Stimulated activated effector memory CD8-positive, alpha-beta T cell treated with anti-CD3 and anti-CD28 coated beads, Interleukin-12 subunit alpha, Interleukin-12 subunit beta, amount 100 ng/mL, for 72 hours (primary cell): ENCODE measurements around the gene BBS4.
A peak's percentile ranks its signal among the peaks of the same experiment; 100 is the strongest.
"Not testable (repeated sequence)": the region's sequence is repeated elsewhere in the genome, so short reads cannot be mapped to it uniquely, and the experiment has no call there.

Source experiments
- ATAC-seq: fragments of 150-1000 bp; cut with Tn5 transposase; 2 replicates; pipeline ENCODE4 v1.10.0; 2021
- DNase-seq, 2 donors: peaks; one replicate each; pipeline ENCODE4 v3.0.0; 2021 to 2022; ENCODE audit warnings: low spot score in 2 of 2
- H3K27ac Mint-ChIP-seq: one replicate; pipeline ENCODE4 v1.8.0; 2022; ENCODE audit warnings: mild to moderate bottlenecking, mixed read lengths
- H3K36me3 Mint-ChIP-seq: one replicate; pipeline ENCODE4 v1.8.0; 2022; ENCODE audit warnings: mild to moderate bottlenecking, mixed read lengths
- H3K4me1 Mint-ChIP-seq: one replicate; pipeline ENCODE4 v1.8.0; 2022; ENCODE audit warnings: mixed read lengths
- H3K4me3 Mint-ChIP-seq: one replicate; pipeline ENCODE4 v1.8.0; 2022; ENCODE audit warnings: mild to moderate bottlenecking, mixed read lengths
- H3K9me3 Mint-ChIP-seq: one replicate; pipeline ENCODE4 v1.8.0; 2022; ENCODE audit warnings: mixed read lengths

The BBS4 gene

DNA sequence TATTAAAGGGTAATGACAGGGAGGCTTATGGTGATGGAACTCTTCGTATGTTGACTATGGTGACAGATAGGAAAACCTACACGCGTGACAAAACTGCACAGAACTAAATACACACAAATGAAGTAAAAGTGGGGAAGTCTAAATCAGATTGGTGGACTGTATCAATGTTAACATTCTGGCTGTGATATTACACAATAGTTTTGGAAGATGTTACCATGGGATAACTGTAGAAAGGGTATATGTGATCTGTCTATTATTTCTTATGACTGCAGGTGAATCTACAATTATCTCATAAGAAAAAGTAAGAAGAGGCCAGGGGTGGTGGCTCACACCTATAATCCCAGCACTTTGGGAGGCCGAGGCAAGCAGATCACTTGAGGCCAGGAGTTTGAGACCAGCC lies 9.2 kb upstream of the BBS4 start:
- ATAC-seq: no peak
- Mint-ChIP-seq H3K36me3 (peaks cover 5% of the 10 kb centered on the region), H3K27ac (no peak overlapping the region), H3K9me3 (no peaks in the 10 kb centered on the region), H3K4me3 (no peak overlapping the region), H3K4me1 (no peaks in the 10 kb centered on the region)
- DNase-seq: no peak

DNA sequence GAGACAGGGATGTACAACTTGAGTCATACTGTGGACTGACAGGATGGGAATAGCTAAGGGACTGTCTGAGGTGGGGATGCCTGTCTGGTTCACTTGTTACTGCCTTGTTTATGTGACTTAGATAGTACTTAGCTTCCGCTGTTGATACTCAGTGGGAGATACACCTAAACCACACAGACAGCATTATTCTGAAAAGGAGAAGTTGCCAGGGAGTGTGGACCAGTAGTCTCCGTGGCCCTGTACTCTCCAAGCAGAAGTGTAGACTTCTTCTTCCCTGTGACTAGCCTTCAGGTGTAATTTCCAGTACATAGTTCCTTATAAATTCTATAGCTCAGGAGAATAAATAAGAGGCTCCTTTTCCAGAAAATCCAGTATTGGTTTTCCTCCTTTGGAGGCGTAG lies 5.1 kb upstream of the BBS4 start:
- DNase-seq (no peak), ATAC-seq (no peak)
- Mint-ChIP-seq H3K9me3 (no peaks in the 10 kb centered on the region), H3K4me1 (no peaks in the 10 kb centered on the region), H3K27ac (no peak overlapping the region), H3K36me3 (peaks cover 5% of the 10 kb centered on the region), H3K4me3 (no peak overlapping the region)

DNA sequence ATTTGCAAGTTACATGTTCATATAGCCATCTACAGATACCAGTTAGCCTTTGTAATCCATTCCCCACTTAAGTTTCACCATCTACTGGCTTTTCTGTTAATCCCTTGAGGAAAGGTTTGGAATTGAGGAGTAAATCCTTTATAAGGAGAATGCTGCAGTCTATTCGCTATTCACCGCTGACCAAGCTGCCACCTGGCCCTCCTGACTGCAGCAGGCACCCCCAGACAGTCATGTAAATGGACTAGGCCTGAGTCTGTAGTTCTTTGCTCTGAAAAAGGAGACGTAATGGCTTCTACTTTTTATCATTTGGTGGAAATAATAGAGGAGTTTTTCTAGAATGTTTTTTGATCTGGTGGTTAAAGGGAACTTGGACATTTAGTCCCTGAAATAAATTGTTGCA lies 3.2 kb upstream of the BBS4 start:
- DNase-seq: no peak
- H3K4me1 Mint-ChIP-seq: peaks cover 7% of the 10 kb centered on the region
- H3K36me3 Mint-ChIP-seq: peaks cover 5% of the 10 kb centered on the region
- no peak for ATAC-seq
- peak overlapping the region; percentile 59 for H3K27ac Mint-ChIP-seq
- no peaks in the 10 kb centered on the region for H3K9me3 Mint-ChIP-seq
- H3K4me3 Mint-ChIP-seq: no peak overlapping the region

DNA sequence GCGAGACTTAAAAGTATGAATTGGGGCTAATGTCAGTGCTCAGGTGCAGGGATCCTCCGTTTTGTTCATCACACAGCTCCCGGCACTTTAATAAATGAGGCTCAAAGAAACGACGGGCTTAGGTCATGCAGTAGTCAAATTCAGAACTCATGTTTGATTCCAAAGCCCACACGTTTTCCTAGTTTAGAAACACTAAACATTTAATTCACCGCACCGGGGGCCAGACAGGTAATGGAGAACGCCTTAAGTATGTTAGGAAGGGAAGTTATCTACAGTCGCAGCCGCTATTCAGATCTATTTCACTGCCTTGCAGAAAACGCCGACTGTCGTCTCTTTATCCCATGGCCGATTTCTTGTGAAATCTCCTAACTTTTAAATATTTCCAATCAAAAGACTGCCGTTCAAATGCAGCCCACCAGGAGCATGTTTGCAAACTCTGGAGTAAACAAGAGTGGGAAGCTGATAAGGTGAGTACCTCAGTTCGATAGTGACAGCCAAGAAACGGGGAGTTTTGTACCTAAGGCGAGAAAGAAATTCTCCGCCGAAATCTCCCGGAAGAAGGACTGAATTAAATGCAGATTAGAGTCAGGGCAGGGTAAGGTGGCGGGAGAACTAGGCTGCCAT lies 594 bp upstream of the BBS4 start:
- Mint-ChIP-seq H3K36me3 (no peaks in the 10 kb centered on the region), H3K27ac (peak overlapping the region; percentile 99), H3K9me3 (no peaks in the 10 kb centered on the region), H3K4me1 (peaks cover 7% of the 10 kb centered on the region), H3K4me3 (peak overlapping the region; percentile 98)
- ATAC-seq (no peak), DNase-seq (no peak)

DNA sequence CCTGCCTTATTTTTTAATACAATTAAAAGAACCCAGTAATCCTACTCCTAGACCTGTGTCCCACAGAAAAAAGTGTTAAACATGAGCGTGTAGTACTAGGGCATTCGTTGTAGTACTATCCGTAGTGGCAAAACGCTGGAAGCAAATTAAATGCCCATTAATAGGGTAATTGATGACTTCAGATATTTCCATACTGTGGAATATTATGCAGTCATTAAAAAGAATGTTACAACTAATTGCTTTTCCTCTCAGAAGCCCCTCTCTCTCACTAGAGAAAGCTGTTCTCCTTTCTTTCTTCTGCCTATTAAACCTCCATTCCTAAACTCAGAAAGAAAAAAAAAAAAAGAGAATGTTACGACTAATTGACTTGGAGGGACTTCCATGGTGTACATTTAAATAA lies 2.7 kb downstream of the BBS4 start:
- Mint-ChIP-seq H3K36me3 (no peaks in the 10 kb centered on the region), H3K4me3 (no peak overlapping the region), H3K9me3 (no peaks in the 10 kb centered on the region), H3K4me1 (peaks cover 7% of the 10 kb centered on the region), H3K27ac (no peak overlapping the region)
- no peak for ATAC-seq
- no peak for DNase-seq

DNA sequence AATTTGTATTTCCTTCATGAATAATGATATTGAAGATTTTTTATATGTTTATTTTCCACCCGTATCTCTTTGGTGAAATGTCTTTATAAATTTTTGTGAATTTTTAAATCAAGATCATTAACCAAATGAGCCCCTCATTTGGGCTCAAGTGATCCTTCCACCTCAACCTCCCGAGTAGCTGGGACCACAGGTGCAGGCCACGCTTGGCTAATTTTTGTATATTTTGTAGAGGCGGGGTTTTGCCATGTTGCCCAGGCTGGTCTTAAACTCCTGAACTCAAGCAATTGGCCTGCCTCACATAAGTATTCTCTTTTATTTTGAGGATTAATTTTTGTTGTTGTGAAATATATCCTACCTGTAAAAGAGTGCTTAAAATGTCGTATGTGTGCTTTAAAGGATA lies 4.9 kb downstream of the BBS4 start:
- ATAC-seq (no peak), DNase-seq (no peak)
- H3K4me3 Mint-ChIP-seq: no peak overlapping the region
- no peaks in the 10 kb centered on the region for H3K9me3 Mint-ChIP-seq
- H3K27ac Mint-ChIP-seq: no peak overlapping the region
- H3K4me1 Mint-ChIP-seq: peaks cover 12% of the 10 kb centered on the region
- H3K36me3 Mint-ChIP-seq: no peaks in the 10 kb centered on the region

DNA sequence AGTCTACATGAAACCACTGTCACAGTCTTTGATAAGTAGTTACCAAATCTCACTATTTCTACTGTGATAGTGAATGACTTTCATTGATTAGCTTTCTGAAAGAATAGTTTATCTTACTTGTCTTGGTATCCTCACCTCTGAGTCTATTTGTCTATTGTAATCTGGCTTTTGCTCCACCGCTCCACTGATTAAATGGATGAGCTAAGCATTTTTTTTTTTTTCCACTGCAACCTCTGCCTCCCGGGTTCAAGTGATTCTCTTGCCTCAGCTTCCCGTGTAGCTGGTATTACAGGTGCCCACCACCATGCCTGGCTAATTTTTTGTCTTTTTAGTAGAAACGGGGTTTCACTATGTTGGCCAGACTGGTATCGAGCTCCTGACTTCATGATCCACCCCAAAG lies 12.9 kb downstream of the BBS4 start:
- H3K27ac Mint-ChIP-seq: no peak overlapping the region
- ATAC-seq (no peak), DNase-seq (no peak)
- no peaks in the 10 kb centered on the region for H3K36me3 Mint-ChIP-seq
- peaks cover 5% of the 10 kb centered on the region for H3K4me1 Mint-ChIP-seq
- no peak overlapping the region for H3K4me3 Mint-ChIP-seq
- H3K9me3 Mint-ChIP-seq: no peaks in the 10 kb centered on the region

DNA sequence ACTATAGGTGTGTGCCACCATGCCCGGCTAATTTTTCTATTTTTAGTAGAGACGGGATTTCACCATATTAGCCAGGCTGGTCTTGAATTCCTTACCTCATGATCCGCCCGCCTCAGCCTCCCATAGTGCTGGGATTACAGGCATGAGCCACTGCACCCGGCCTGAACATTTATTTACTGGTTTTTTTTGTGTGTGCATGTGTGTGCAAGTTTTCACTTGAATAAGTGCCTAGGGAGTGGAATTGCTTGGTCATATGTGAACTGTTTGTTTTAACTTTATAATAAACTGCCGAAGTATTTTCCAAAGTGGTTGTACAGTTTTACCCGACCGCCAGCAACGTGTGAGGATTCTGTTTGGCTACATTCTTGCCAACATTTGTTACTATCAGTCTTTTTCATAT lies 14.1 kb downstream of the BBS4 start:
- no peaks in the 10 kb centered on the region for H3K9me3 Mint-ChIP-seq
- no peaks in the 10 kb centered on the region for H3K36me3 Mint-ChIP-seq
- H3K4me3 Mint-ChIP-seq: no peak overlapping the region
- DNase-seq (no peak), ATAC-seq (no peak)
- no peak overlapping the region for H3K27ac Mint-ChIP-seq
- H3K4me1 Mint-ChIP-seq: no peaks in the 10 kb centered on the region

DNA sequence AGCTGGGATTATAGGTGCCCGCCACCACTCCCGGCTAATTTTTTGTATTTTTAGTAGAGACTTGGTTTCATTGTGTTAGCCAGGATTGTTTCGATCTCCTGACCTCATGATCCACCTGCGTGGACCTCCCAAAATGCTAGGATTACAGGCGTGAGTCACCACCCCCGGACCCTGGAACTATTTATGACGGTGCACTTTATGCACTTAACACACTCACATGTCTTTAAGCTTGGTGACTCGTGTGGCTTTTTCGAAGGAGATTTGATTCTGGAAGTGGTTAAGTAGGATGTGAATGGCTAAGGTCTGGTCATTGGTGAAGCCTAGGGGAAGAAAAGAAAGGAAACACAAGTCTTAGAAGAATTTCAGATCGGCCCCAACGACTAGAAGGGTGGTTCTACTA lies 20.3 kb downstream of the BBS4 start:
- peaks cover 6% of the 10 kb centered on the region for H3K4me1 Mint-ChIP-seq
- ATAC-seq (no peak), DNase-seq (no peak)
- no peak overlapping the region for H3K4me3 Mint-ChIP-seq
- no peaks in the 10 kb centered on the region for H3K9me3 Mint-ChIP-seq
- no peak overlapping the region for H3K27ac Mint-ChIP-seq
- peaks cover 12% of the 10 kb centered on the region for H3K36me3 Mint-ChIP-seq

DNA sequence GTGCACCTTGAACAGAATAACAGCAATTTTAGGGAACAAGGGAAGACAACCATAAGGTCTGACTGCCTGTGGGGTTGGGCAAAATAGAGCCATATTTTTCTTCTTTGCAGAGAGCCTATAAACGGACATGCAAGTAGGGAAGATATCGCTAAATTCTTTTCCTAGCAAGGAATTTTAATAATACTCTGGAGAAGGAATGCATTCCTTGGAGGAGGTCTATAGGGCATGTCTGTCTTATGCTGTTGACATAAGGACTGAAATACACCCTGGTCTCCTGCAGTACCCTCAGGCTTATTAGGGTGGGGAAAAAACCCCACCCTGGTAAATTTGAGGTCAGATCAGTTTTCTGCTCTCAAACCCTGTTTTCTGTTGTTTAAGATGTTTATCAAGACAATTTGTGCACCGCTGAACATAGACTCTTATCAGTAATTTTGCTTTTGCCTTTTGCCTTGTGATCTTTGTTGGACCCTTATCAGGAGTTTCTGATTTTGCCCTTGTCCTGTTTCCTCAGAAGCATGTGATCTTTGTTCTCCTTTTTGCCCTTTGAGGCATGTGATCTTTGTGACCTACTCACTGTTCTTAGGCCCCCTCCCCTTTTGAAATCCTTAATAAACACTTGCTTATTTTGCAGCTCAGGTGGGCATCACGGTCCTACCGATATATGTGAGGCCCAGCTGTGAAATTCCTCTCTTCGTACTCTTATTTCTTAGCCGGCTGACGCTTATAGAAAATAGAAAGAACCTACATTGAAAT lies 22.7 kb downstream of the BBS4 start:
- peaks cover 33% of the 10 kb centered on the region for H3K36me3 Mint-ChIP-seq
- not testable (repeated sequence) for DNase-seq, H3K4me3 Mint-ChIP-seq, H3K27ac Mint-ChIP-seq, H3K9me3 Mint-ChIP-seq, ATAC-seq, H3K4me1 Mint-ChIP-seq

DNA sequence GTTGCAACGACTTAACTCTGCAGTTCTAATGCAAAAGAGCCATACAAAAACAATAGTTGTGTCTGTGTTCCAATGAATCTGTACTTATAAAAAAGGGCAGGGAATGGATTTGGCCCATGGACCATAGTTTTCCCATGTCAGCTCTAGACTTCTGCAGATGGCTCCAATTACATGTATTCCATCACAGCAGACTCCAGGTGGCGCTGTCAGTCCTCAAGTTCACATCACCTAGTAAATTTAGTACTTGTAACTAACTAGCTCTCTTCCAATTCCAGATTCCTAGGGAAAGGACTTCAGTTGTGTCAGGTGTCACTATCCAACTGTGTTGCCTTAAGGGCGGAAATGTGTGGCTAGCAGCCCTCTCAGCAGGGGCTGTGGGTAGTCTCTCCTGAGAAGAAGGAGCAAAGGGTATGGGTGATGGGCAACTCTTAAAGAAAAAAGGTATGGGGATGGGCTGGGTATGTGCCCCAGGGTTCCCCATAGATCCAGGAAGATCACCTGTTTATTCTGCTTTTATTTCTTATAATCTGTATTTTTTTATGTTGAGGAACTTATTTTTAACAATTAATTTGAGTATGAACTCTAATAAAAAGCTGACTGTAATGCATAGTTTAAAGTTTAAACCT lies 36.2 kb downstream of the BBS4 start:
- peak; percentile 28 to 72 for DNase-seq
- H3K36me3 Mint-ChIP-seq: peaks cover 12% of the 10 kb centered on the region
- H3K4me3 Mint-ChIP-seq: no peak overlapping the region
- H3K9me3 Mint-ChIP-seq: no peaks in the 10 kb centered on the region
- peaks cover 4% of the 10 kb centered on the region for H3K4me1 Mint-ChIP-seq
- H3K27ac Mint-ChIP-seq: no peak overlapping the region
- no peak for ATAC-seq

DNA sequence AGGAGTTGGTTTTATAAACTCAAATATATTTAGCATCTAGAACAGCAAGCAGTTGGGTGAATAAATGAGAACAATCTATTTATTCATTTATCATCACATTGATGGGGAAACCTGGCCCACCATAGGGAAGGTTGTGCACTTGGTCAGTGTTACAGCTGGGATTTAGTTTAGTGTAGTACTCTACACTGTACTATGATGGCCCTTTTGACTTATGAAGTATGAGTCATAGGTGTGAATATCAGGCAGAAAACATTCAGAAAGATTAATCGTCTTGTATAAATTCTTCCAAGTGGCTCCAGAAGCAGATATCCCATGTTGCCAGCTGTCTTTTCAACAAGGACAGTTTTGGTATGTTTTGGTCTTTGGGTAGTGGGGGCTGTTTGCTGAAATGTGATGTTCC lies 38.0 kb downstream of the BBS4 start:
- ATAC-seq: no peak
- Mint-ChIP-seq H3K27ac (no peak overlapping the region), H3K4me3 (no peak overlapping the region), H3K4me1 (peaks cover 4% of the 10 kb centered on the region), H3K9me3 (no peaks in the 10 kb centered on the region), H3K36me3 (peaks cover 7% of the 10 kb centered on the region)
- no peak for DNase-seq

DNA sequence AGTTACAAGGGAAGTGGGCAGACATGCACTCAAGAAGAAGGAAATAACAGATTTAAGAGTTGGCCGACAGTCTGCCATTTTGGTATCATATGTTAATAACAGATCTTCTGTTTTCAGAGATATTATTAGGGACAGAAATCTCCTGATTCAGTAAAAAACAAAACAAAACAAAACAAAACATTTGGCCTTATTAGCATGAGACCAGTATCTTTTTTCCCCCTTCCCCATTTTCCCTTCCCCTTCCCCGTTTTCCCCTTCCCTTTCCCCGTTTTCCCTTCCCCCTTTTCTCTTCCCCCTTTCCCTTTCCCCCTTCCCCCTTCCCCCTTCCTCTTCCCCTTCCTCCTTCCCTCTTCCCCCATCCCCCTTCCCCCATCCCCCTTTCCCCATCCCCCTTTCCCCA lies 39.4 kb downstream of the BBS4 start:
- Mint-ChIP-seq H3K9me3 (no peaks in the 10 kb centered on the region), H3K27ac (no peak overlapping the region), H3K36me3 (peaks cover 7% of the 10 kb centered on the region), H3K4me1 (peaks cover 4% of the 10 kb centered on the region), H3K4me3 (no peak overlapping the region)
- ATAC-seq: no peak
- no peak for DNase-seq

DNA sequence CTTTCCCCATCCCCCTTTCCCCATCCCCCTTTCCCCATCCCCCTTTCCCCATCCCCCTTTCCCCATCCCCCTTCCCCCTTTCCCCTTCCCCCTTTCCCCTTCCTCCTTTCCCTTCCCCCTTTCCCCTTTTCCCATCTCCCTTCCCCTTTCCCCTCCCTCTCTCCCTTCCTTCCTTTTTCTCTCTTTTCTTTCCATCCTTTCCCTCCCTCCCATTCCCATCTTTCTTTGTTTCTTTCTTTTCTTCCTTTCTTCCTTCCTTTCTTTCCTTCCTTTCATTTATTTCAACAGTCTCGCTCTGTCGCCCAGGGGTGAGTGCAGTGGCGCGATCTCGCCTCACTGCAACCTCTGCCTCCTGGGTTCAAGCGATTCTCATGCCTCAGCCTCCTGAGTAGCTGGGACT lies 39.8 kb downstream of the BBS4 start:
- H3K4me3 Mint-ChIP-seq, DNase-seq, H3K4me1 Mint-ChIP-seq, H3K27ac Mint-ChIP-seq, ATAC-seq, H3K36me3 Mint-ChIP-seq, H3K9me3 Mint-ChIP-seq: not testable (repeated sequence)

DNA sequence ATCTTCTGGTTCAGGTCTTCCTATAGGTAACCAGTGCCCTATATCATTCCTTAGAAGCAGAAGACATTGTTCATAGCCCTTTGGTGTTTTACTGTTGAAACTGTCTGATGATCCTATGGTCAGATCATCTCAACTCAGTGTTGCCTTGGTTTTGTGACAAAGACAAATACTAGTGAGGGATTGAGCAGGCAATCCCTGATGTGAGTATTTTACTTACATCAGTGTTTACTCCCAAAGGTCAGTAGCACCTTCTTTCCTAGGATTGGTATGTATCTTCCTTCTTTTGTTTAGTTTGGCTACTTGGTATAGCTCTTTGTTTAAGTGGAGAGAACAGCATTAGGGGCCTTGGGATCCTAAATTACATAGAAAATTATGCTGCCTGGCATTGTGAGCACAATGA lies 41.1 kb downstream of the BBS4 start:
- Mint-ChIP-seq H3K27ac (peak overlapping the region; percentile 20), H3K4me3 (no peak overlapping the region), H3K36me3 (peaks cover 17% of the 10 kb centered on the region), H3K4me1 (peaks cover 4% of the 10 kb centered on the region), H3K9me3 (no peaks in the 10 kb centered on the region)
- no peak for DNase-seq
- no peak for ATAC-seq

DNA sequence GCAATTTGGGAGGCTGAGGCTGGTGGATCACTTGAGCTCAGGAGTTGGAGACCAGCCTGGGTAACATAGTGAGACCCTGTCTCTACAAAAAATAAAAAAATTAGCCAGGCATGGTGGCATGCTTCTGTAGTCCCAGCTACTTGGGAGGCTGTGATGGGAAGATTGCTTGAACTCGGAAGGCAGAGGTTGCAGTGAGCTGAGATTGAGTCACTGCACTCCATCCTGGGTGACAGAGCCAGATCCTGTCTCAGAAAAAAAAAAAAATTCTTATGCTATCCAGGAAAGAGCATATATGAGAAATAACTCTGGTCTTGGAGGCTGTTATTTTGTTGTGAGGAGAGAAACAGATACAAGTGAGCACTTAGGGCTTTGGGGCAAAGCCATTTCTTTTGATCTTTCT lies 42.2 kb downstream of the BBS4 start:
- ATAC-seq, H3K4me3 Mint-ChIP-seq, H3K27ac Mint-ChIP-seq, H3K4me1 Mint-ChIP-seq, H3K9me3 Mint-ChIP-seq, DNase-seq: not testable (repeated sequence)
- peaks cover 22% of the 10 kb centered on the region for H3K36me3 Mint-ChIP-seq
